ENCODE results near the gene IFIT2. TPM values are rescaled to one million over a fixed set of nuclear protein-coding genes. Genes with fewer than 3 reads are reported as not detected.
A peak's percentile ranks its signal among the peaks of the same experiment; 100 is the strongest.

Gene IFIT2
- polyA plus RNA-seq, 3 donors, result 9.7 to 25.2 (median 15.5) TPM

DNA sequence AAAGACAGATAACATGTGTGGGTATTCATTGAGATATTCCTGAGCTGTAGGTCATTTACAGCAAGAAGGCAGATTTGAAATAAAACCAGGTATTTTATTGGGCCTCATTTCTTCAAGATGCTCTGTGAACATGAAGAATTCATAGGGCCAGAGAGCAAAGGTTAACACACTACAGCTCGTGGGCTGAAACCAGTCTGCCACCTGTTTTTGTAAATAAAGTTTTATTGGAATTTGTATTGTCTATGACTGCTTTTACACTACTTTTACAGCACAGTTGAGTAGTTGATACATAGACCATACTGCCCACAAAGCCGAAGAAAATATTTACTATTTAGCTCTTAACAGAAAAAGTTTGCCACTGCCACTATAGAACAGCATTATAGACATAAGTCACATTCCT, 28.2 kb upstream of the IFIT2 start:
- TF ChIP-seq CTCF (IDR thresholded peaks at IDR 0.05), result no peak
- WGBS (ENCODE audit: insufficient coverage), result no CpG with 5 or more reads among the region's 2 CpGs
- Histone ChIP-seq H2AFZ (ENCODE audit: insufficient read depth, low read depth, low read length, poor library complexity, severe bottlenecking) (no peak overlapping the region), H3K4me2 (replicated peaks; ENCODE audit: extremely low read depth, low read length, poor library complexity, severe bottlenecking) (no peak overlapping the region), H3K79me2 (ENCODE audit: insufficient read depth, low read length) (no peaks in the 10 kb centered on the region), H3K9ac (ENCODE audit: insufficient read depth, low read length, poor library complexity, severe bottlenecking) (no peak overlapping the region), H3K27ac (ENCODE audit: low read depth in 1 of 2, low read length in 2 of 2) (no peak overlapping the region), H3K4me3 (replicated peaks in 1 of 3; ENCODE audit: low read depth in 2 of 3, low read length in 3 of 3) (no peak overlapping the region), H3K27me3 (ENCODE audit: control insufficient read depth in 2 of 2, insufficient read depth in 2 of 2, low read length in 2 of 2) (no peaks in the 10 kb centered on the region), H3K9me3 (replicated peaks in 1 of 2; ENCODE audit: control insufficient read depth in 1 of 2, insufficient read depth in 1 of 2, low read length in 2 of 2) (no peaks in the 10 kb centered on the region), H3K36me3 (replicated peaks in 1 of 2; ENCODE audit: control insufficient read depth in 1 of 2, insufficient read depth in 2 of 2, low read length in 2 of 2) (no peaks in the 10 kb centered on the region), H3K4me1 (ENCODE audit: control insufficient read depth in 1 of 2, insufficient read depth in 2 of 2, low read length in 2 of 2) (peaks cover 10 to 11% of the 10 kb centered on the region in 2 donors), H4K20me1 (ENCODE audit: insufficient read depth, low read length) (no peaks in the 10 kb centered on the region)
- no peak overlapping the region for H3K4me3 Mint-ChIP-seq
- intact Hi-C loops (cut with micrococcal nuclease), result no loop called here
- H3K27ac Mint-ChIP-seq, result peak overlapping the region in 1 of 7 donors; percentile 22
- no peaks in the 10 kb centered on the region for H3K9me3 Mint-ChIP-seq
- H3K4me1 Mint-ChIP-seq, result peaks cover 9% of the 10 kb centered on the region
- DNase-seq, result no peak
- peaks cover 1 to 2% (median 2%) of the 10 kb centered on the region in 3 donors for H3K27me3 Mint-ChIP-seq (ENCODE audit: low read depth in 3 of 3)
- no peaks in the 10 kb centered on the region for H3K36me3 Mint-ChIP-seq

DNA sequence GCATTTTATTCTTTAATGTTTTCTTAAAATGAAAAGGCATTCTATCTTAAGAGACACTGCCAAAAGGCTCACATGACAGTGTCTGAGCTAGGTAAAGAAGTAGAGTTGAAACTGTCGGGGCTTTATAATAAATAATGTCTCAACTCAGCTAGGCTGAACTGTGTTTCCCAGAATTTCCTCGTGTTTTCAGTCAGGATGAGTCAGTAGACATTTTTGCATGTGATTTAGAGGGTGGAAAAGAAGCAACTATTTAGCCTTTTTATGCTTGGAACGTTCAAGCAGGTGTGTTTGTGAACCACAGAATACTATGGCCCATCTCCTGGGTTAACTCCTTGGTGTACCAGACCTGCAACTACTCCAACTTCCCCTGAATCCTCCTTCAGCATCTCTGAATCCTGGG, 26.9 kb upstream of the IFIT2 start:
- Histone ChIP-seq H2AFZ (ENCODE audit: insufficient read depth, low read depth, low read length, poor library complexity, severe bottlenecking) (no peak overlapping the region), H4K20me1 (ENCODE audit: insufficient read depth, low read length) (no peaks in the 10 kb centered on the region), H3K4me1 (ENCODE audit: control insufficient read depth in 1 of 2, insufficient read depth in 2 of 2, low read length in 2 of 2) (peaks cover 4 to 6% of the 10 kb centered on the region in 2 donors), H3K27me3 (ENCODE audit: control insufficient read depth in 2 of 2, insufficient read depth in 2 of 2, low read length in 2 of 2) (no peaks in the 10 kb centered on the region), H3K9me3 (replicated peaks in 1 of 2; ENCODE audit: control insufficient read depth in 1 of 2, insufficient read depth in 1 of 2, low read length in 2 of 2) (no peaks in the 10 kb centered on the region), H3K36me3 (replicated peaks in 1 of 2; ENCODE audit: control insufficient read depth in 1 of 2, insufficient read depth in 2 of 2, low read length in 2 of 2) (no peaks in the 10 kb centered on the region), H3K4me3 (replicated peaks in 1 of 3; ENCODE audit: low read depth in 2 of 3, low read length in 3 of 3) (no peak overlapping the region), H3K27ac (ENCODE audit: low read depth in 1 of 2, low read length in 2 of 2) (no peak overlapping the region), H3K4me2 (replicated peaks; ENCODE audit: extremely low read depth, low read length, poor library complexity, severe bottlenecking) (no peak overlapping the region), H3K9ac (ENCODE audit: insufficient read depth, low read length, poor library complexity, severe bottlenecking) (no peak overlapping the region), H3K79me2 (ENCODE audit: insufficient read depth, low read length) (no peaks in the 10 kb centered on the region)
- Mint-ChIP-seq H3K27ac (no peak overlapping the region), H3K36me3 (no peaks in the 10 kb centered on the region), H3K4me3 (no peak overlapping the region), H3K9me3 (no peaks in the 10 kb centered on the region), H3K27me3 (ENCODE audit: low read depth in 3 of 3) (peaks cover 0 to 2% (median 1%) of the 10 kb centered on the region in 3 donors), H3K4me1 (peaks cover 3% of the 10 kb centered on the region)
- no peak for TF ChIP-seq CTCF (IDR thresholded peaks at IDR 0.05)
- 80% methylated on average over 1 of the region's 3 CpGs for WGBS (ENCODE audit: insufficient coverage)
- intact Hi-C loops (cut with micrococcal nuclease), result no loop called here
- DNase-seq, result no peak

All from CD14-positive monocyte (primary cell).